Measurements from ENCODE around the gene TMEM238. TPM values are rescaled to one million over a fixed set of nuclear protein-coding genes. Genes with fewer than 3 reads are reported as not detected.

The TMEM238 gene
- total and polyA plus RNA-seq, 10 donors: 0.17 to 8.8 (median 4.9) TPM; not detected in 1

GRCh38 chr19:55354698-55355212, 29.3 kb downstream of the TMEM238 start, which contains the start of gene COX6B2:
Gene COX6B2, minus strand, starts transcription at chr19:55354719. Its CDS starts 198 bp downstream, at chr19:55354521.
- Histone ChIP-seq H3K27ac (peak within 1 kb of the TSS in 1 of 8 donors; percentile 23), H3K4me1 (peaks cover 9 to 29% (median 18%) of the 10 kb centered on the region in 6 donors), H3K36me3 (no peaks in the 10 kb centered on the region), H3K9me3 (no peaks in the 10 kb centered on the region), H3K4me3 (peak within 1 kb of the TSS; percentile 25 to 71 (median 44)), H3K27me3 (replicated peaks in 1 of 7) (peaks cover 0 to 90% (median 44%) of the 10 kb centered on the region in 7 donors)
- no peak for DNase-seq
- no peak for TF ChIP-seq POLR2AphosphoS5 (IDR thresholded peaks at IDR 0.05)
- intact Hi-C loops (cut with DNase I; ENCODE audit: low total_unique reads): no loop called here
- WGBS, 5 donors: 3 to 7% (median 3%) methylated on average over 18 to 42 of the region's 43 CpGs

GRCh38 chr19:55353803-55354697, 30.0 kb downstream of the TMEM238 start:
- WGBS, 5 donors: 1 to 3% (median 2%) methylated on average over 48 to 72 of the region's 72 CpGs
- DNase-seq: peak; percentile 86
- intact Hi-C loops (cut with DNase I; ENCODE audit: low total_unique reads): no loop called here
- H3K9me3 ChIP-seq: no peaks in the 10 kb centered on the region
- peak overlapping the region; percentile 25 to 71 (median 44) for H3K4me3 ChIP-seq
- H3K4me1 ChIP-seq: peaks cover 9 to 29% (median 18%) of the 10 kb centered on the region in 6 donors
- peaks cover 0 to 90% (median 44%) of the 10 kb centered on the region in 7 donors for H3K27me3 ChIP-seq (replicated peaks in 1 of 7)
- H3K36me3 ChIP-seq: peaks cover 0 to 3% (median 0%) of the 10 kb centered on the region in 6 donors
- TF ChIP-seq CTCF (IDR thresholded peaks at IDR 0.05 in 8 of 11, conservative IDR thresholded peaks at IDR 0.05 in 3 of 11) (peak in 1 of 11 experiments; percentile 0), POLR2A (IDR thresholded peaks at IDR 0.05) (no peak), POLR2AphosphoS5 (IDR thresholded peaks at IDR 0.05) (peak in 1 of 3 donors; percentile 69)
- peak overlapping the region in 1 of 8 donors; percentile 23 for H3K27ac ChIP-seq

DNA sequence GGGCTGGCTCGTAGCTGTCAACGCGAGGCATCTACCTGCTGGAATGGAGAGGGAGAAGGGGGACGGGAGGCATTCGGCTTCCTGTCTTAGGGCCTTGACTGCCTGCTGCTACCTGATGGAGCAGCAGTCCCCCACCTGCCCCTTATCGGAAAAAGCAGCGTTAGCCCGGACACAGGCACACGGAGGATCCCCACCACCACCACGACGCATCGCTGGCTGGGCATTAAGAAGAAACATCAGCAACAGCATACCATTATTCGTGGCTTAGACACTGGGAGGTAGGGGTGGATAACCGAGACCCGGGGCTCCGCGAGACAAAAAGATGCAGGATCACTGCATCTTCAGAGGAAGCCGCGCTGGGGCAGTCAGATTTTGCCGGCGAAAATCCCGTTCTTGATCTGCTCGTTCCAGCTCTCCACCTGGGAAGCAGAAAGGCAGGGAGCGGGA, 30.7 kb downstream of the TMEM238 start:
- H3K9me3 ChIP-seq: no peaks in the 10 kb centered on the region
- DNase-seq: no peak
- H3K4me1 ChIP-seq: peaks cover 9 to 29% (median 18%) of the 10 kb centered on the region in 6 donors
- H3K4me3 ChIP-seq: peak overlapping the region; percentile 25 to 71 (median 44)
- 4 to 20% (median 6%) methylated on average over 10 to 24 of the region's 24 CpGs for WGBS, 5 donors
- H3K27me3 ChIP-seq (replicated peaks in 1 of 7): peaks cover 0 to 83% (median 44%) of the 10 kb centered on the region in 7 donors
- TF ChIP-seq POLR2AphosphoS5 (IDR thresholded peaks at IDR 0.05): no peak
- no peak for TF ChIP-seq CTCF (IDR thresholded peaks at IDR 0.05 in 8 of 11, conservative IDR thresholded peaks at IDR 0.05 in 3 of 11)
- no peak for TF ChIP-seq POLR2A (IDR thresholded peaks at IDR 0.05)
- H3K27ac ChIP-seq: peak overlapping the region in 1 of 8 donors; percentile 23
- intact Hi-C loops (cut with DNase I; ENCODE audit: low total_unique reads): no loop called here
- H3K36me3 ChIP-seq: peaks cover 0 to 8% (median 0%) of the 10 kb centered on the region in 6 donors

DNA sequence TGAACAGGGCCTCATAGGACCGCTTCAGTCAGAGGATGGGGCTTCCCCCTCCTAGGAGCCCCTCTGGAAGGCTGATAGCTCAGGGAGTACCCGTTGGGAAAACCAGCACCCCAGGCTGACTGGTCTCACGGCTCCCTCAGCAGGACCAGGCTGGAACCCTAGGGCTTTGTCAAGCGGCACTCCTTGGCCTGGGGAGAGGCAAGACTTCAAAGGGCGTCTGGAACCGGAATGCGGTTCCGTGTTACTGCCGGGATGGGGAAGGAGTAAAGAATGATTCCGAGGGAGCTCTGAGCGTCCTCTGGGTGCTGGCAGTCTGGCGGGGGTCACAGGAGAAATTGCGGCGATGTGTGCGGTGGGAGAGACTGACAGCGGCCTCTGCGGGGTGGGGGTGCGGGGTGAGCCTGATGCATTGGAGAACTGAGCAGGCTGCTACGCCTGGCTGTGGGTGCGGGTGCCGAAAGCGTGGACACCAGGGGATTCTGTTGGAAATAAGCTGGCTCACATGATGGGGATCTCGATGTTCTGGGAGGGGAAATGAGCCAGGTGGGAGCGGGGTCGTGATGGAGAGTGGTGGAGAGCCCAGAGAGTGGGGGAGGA, 31.4 kb downstream of the TMEM238 start:
- Histone ChIP-seq H3K27ac (no peak overlapping the region), H3K27me3 (replicated peaks in 1 of 7) (peaks cover 0 to 76% (median 44%) of the 10 kb centered on the region in 7 donors), H3K9me3 (no peaks in the 10 kb centered on the region), H3K4me1 (peaks cover 9 to 29% (median 18%) of the 10 kb centered on the region in 6 donors), H3K4me3 (no peak overlapping the region), H3K36me3 (peaks cover 0 to 8% (median 0%) of the 10 kb centered on the region in 6 donors)
- no peak for DNase-seq
- WGBS, 5 donors: 63 to 75% (median 71%) methylated on average over 24 to 25 of the region's 25 CpGs
- intact Hi-C loops (cut with DNase I; ENCODE audit: low total_unique reads): no loop called here
- TF ChIP-seq POLR2A (IDR thresholded peaks at IDR 0.05) (no peak), CTCF (IDR thresholded peaks at IDR 0.05 in 8 of 11, conservative IDR thresholded peaks at IDR 0.05 in 3 of 11) (no peak), POLR2AphosphoS5 (IDR thresholded peaks at IDR 0.05) (no peak)

Data from spleen (tissue), 11 donors.